Smooth muscle cell (in vitro differentiated cells): ENCODE results near the gene XPNPEP1. TPM values are rescaled to one million over a fixed set of nuclear protein-coding genes. Genes with fewer than 3 reads are reported as not detected.

Source experiments
- DNase-seq: peaks from one replicate; lab custom pipeline; 2025; ENCODE audit not compliant: unreplicated experiment; lab: John Stamatoyannopoulos, UW
- H2AFZ ChIP-seq: fragments of 200-600 bp; sonication (generic); 2 replicates; pipeline ENCODE4 v1.6.0; 2016; ENCODE audit warnings: antibody characterized with exemption, low read depth, mild to moderate bottlenecking
- H3F3A ChIP-seq: fragments of 200-600 bp; sonication (generic); 2 replicates; pipeline ENCODE4 v1.6.0; 2017; ENCODE audit warnings: antibody characterized with exemption, low read depth
- H3K27ac ChIP-seq: fragments of 200-600 bp; sonication (generic); 2 replicates; pipeline ENCODE4 v1.5.1; 2016; ENCODE audit warnings: low read depth, mild to moderate bottlenecking
- H3K27me3 ChIP-seq: fragments of 200-600 bp; sonication (generic); 2 replicates; pipeline ENCODE4 v1.6.1; 2016; ENCODE audit warnings: low read depth, mild to moderate bottlenecking
- H3K36me3 ChIP-seq: fragments of 200-600 bp; sonication (generic); 2 replicates; pipeline ENCODE4 v1.5.1; 2016; ENCODE audit warnings: low read depth
- H3K4me1 ChIP-seq: fragments of 200-600 bp; sonication (generic); 2 replicates; pipeline ENCODE4 v1.5.1; 2016; ENCODE audit warnings: low read depth
- H3K4me2 ChIP-seq: fragments of 200-600 bp; sonication (generic); 2 replicates; pipeline ENCODE4 v1.6.0; 2016; ENCODE audit warnings: mild to moderate bottlenecking
- H3K4me3 ChIP-seq: fragments of 200-600 bp; sonication (generic); 2 replicates; pipeline ENCODE4 v1.5.1; 2016; ENCODE audit warnings: mild to moderate bottlenecking
- H3K79me2 ChIP-seq: fragments of 200-600 bp; sonication (generic); 2 replicates; pipeline ENCODE4 v1.6.0; 2016; ENCODE audit warnings: low read depth, mild to moderate bottlenecking
- H3K9ac ChIP-seq: fragments of 200-600 bp; sonication (generic); 2 replicates; pipeline ENCODE4 v1.6.0; 2016; ENCODE audit warnings: low read depth
- H3K9me3 ChIP-seq: fragments of 200-600 bp; sonication (generic); replicated peaks from 2 replicates; pipeline ENCODE4 v1.5.1; 2016; ENCODE audit warnings: low read depth
- H4K20me1 ChIP-seq: fragments of 200-600 bp; sonication (generic); 2 replicates; pipeline ENCODE4 v1.6.0; 2016; ENCODE audit warnings: low read depth
- WGBS: methylation state at CpG from one replicate; pipeline ENCODE4 v1.1.7; 2016; ENCODE audit warnings: low lambda C conversion rate; 5-methylcytosine and 5-hydroxymethylcytosine counted together
- polyA plus RNA-seq: library from polyadenylated mRNA; unstranded; fragments of >200 nt; fragmentation: Nextera tagmentation; extraction: Ambion mirVana; gene quantifications from 2 replicates; pipeline ENCODE4 v1.2.1, GENCODE V29; 2016
- total RNA-seq: library from RNA; depleted of rRNA; stranded (reverse); fragments of >200 nt; gene quantifications from 2 replicates; pipeline ENCODE4 v1.2.3, GENCODE V29; 2014
- TF ChIP-seq, protein P1 (sequence below): fragments of 200-600 bp; sonication (generic); IDR thresholded peaks from 2 replicates; pipeline ENCODE4 v1.5.1; 2017; ENCODE audit warnings: borderline replicate concordance, mild to moderate bottlenecking, antibody characterized with exemption; ENCODE audit not compliant: insufficient read depth, poor library complexity, severe bottlenecking

XPNPEP1 gene
- total and polyA plus RNA-seq, 2 experiments from 2014 or later, result 63.0 to 147 TPM

DNA sequence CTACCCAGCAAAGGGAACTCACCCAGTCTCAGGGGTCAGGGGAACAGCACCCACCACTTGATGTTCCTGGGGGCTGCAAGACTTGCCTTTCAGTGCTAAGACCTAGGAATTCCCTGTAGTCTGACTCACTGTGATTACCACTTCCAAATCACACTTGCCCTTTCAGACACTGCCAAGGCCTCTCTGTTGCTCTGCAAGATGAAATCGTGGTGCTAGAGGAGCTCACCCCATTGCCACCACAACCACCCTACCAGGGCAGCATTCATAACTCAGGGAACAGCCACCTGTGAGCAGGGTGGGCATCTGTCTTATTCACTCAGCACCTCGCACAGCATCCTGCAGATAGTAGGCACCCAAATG lies 36.5 kb downstream of the XPNPEP1 start:
- no peak overlapping the region for H3K9ac ChIP-seq
- TF ChIP-seq, protein P1, sequence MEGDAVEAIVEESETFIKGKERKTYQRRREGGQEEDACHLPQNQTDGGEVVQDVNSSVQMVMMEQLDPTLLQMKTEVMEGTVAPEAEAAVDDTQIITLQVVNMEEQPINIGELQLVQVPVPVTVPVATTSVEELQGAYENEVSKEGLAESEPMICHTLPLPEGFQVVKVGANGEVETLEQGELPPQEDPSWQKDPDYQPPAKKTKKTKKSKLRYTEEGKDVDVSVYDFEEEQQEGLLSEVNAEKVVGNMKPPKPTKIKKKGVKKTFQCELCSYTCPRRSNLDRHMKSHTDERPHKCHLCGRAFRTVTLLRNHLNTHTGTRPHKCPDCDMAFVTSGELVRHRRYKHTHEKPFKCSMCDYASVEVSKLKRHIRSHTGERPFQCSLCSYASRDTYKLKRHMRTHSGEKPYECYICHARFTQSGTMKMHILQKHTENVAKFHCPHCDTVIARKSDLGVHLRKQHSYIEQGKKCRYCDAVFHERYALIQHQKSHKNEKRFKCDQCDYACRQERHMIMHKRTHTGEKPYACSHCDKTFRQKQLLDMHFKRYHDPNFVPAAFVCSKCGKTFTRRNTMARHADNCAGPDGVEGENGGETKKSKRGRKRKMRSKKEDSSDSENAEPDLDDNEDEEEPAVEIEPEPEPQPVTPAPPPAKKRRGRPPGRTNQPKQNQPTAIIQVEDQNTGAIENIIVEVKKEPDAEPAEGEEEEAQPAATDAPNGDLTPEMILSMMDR, result no peak
- H3K27ac ChIP-seq, result peak overlapping the region; percentile 63
- H3K4me3 ChIP-seq, result no peak overlapping the region
- no peaks in the 10 kb centered on the region for H3F3A ChIP-seq
- no peaks in the 10 kb centered on the region for H3K36me3 ChIP-seq
- H3K9me3 ChIP-seq, result no peaks in the 10 kb centered on the region
- H3K4me1 ChIP-seq, result peaks cover 15% of the 10 kb centered on the region
- no peaks in the 10 kb centered on the region for H3K79me2 ChIP-seq
- no peak overlapping the region for H2AFZ ChIP-seq
- DNase-seq, result no peak
- H4K20me1 ChIP-seq, result no peaks in the 10 kb centered on the region
- no peak overlapping the region for H3K4me2 ChIP-seq
- WGBS, result 69% methylated on average over 2 of the region's 2 CpGs
- no peaks in the 10 kb centered on the region for H3K27me3 ChIP-seq

DNA sequence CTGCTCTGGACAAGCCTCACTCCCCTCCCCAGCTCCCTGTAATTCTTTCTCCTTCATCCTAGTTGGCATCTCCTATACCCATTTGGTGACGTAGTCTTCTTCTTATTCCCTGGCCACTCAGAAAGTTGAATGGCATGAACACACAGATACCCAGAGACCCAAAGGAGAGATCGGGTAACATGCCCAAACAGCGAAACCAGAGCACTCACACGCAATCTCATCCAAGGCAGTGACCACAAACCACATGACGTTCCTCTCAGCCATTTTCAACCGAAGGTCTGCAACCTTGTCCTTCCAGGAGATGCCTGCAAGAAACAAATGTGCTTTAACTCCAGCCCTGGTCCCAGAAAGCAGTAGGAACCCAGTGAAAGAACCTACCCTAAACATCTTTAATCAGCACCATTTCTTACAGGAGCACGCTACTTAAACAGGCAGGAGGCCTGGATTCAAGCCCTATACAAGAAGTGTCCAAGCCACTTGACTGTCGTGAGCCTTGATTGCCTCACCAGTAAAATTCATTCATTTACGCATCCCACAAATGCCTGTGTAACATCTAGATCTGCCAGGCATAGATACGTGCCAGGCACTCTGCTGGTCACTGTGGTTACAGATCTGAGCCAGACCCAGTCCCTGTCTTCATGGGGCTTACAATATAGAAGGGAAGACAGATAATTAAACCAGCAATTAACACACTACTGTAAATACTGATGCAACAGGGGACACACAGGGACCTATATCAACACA lies 37.1 kb downstream of the XPNPEP1 start:
- H3K4me1 ChIP-seq, result peaks cover 15% of the 10 kb centered on the region
- H3K4me2 ChIP-seq, result no peak overlapping the region
- H3K27ac ChIP-seq, result peak overlapping the region; percentile 63
- no peaks in the 10 kb centered on the region for H3K27me3 ChIP-seq
- no peak for DNase-seq
- TF ChIP-seq, protein P1, result no peak
- no peaks in the 10 kb centered on the region for H3K79me2 ChIP-seq
- no peak overlapping the region for H2AFZ ChIP-seq
- H3K9ac ChIP-seq, result no peak overlapping the region
- WGBS, result 64% methylated on average over 10 of the region's 10 CpGs
- H3K9me3 ChIP-seq, result no peaks in the 10 kb centered on the region
- H3K36me3 ChIP-seq, result no peaks in the 10 kb centered on the region
- H4K20me1 ChIP-seq, result no peaks in the 10 kb centered on the region
- H3F3A ChIP-seq, result no peaks in the 10 kb centered on the region
- no peak overlapping the region for H3K4me3 ChIP-seq

DNA sequence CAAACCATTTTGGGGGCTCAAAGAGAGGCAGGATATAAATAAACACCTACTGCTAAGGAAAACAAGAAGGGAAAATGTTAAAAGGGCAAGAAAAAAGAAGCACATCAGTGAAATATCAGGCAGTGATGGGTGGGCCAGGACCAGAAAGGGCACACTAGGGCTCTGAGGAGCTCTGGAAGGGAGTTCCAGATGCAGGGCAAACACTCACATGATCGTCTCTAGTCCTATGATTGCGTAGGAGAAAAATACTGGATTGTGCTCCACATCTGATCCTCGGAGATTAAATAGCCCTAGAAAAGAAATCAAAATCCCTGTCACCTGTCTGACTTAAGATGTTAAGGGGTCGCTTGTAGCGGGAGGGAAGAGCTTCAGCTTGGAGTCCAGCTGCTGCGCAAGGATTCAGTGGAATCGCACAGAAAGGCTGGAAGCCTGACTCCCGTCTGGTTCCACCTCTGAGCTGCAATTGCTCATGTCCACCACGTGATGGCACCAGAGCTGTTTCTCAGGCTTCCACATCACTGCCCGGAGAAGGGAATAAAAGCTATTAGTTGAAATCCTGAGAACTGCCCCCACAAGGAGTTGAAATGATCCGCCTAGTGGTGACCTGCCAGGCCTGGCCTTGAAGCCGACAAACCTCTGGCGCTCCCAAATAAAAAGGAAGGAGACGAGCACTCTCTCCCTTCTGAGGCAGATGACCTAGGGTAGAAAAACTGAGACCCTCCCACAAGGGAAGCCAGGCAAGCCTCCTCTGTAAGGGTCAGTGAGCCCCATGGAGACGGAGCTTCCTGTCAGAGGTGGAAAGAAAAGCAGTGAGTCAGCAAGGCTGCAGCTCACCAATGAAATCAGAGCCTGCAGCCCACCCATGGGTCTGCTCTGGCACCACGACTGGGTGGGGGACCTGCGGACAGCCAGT lies 39.2 kb downstream of the XPNPEP1 start:
- Histone ChIP-seq H3K27me3 (no peaks in the 10 kb centered on the region), H2AFZ (no peak overlapping the region), H3K9me3 (no peaks in the 10 kb centered on the region), H3K9ac (no peak overlapping the region), H3K4me3 (no peak overlapping the region), H3K4me1 (peaks cover 6% of the 10 kb centered on the region), H3K79me2 (no peaks in the 10 kb centered on the region), H4K20me1 (no peaks in the 10 kb centered on the region), H3K27ac (peak overlapping the region; percentile 63), H3F3A (no peaks in the 10 kb centered on the region), H3K36me3 (no peaks in the 10 kb centered on the region), H3K4me2 (peak overlapping the region; percentile 27)
- WGBS, result 26% methylated on average over 17 of the region's 17 CpGs
- TF ChIP-seq, protein P1, result peak; percentile 95
- DNase-seq, result peak; percentile 25
